Thyroid gland (tissue), 4 donors: Measurements from ENCODE around the gene NGB. TPM values are rescaled to one million over a fixed set of nuclear protein-coding genes. Genes with fewer than 3 reads are reported as not detected.
"Not testable (repeated sequence)": the region's sequence is repeated elsewhere in the genome, so short reads cannot be mapped to it uniquely, and the experiment has no call there.

Source experiments
- DNase-seq, 2 donors: peaks; one replicate each; pipeline ENCODE4 v3.0.0-alpha.2; 2019
- H3K27ac ChIP-seq, 3 donors: fragments of 200-600 bp; sonication (generic); 1 replicate in 2 of 3; 2 replicates in 1 of 3; pipeline ENCODE4 v1.5.1; 2016 to 2019; ENCODE audit warnings: mild to moderate bottlenecking in 1 of 3, moderate library complexity in 1 of 3
- H3K27me3 ChIP-seq: fragments of 200-600 bp; sonication (generic); one replicate; pipeline ENCODE4 v1.5.1; 2019
- H3K36me3 ChIP-seq, 2 donors: fragments of 200-600 bp; sonication (generic); one replicate each; pipeline ENCODE4 v1.5.1; 2016 to 2019
- H3K4me1 ChIP-seq, 2 donors: fragments of 200-600 bp; sonication (generic); one replicate each; pipeline ENCODE4 v1.5.1; 2017 to 2019
- H3K4me3 ChIP-seq, 3 donors: fragments of 200-600 bp; sonication (generic); replicated peaks in 1 of 3; 1 replicate in 2 of 3; 2 replicates in 1 of 3; pipeline ENCODE4 v1.5.1; 2016; ENCODE audit warnings: mild to moderate bottlenecking in 1 of 3
- H3K9me3 ChIP-seq: fragments of 200-600 bp; sonication (generic); one replicate; pipeline ENCODE4 v1.5.1; 2017
- CTCF ChIP-seq, 6 experiments: fragments of 200-600 bp in 3 of 6; fragments of 450-650 bp in 3 of 6; sonication (generic) in 3 of 6; IDR thresholded peaks; one replicate each; pipeline ENCODE4 v1.5.1; 2016 to 2019; ENCODE audit warnings: antibody characterized with exemption in 6 of 6, mild to moderate bottlenecking in 2 of 6, inconsistent platforms in 1 of 6, moderate library complexity in 1 of 6
- POLR2A ChIP-seq, 2 donors: fragments of 450-650 bp; IDR thresholded peaks; one replicate each; pipeline ENCODE4 v1.6.1; 2017; ENCODE audit warnings: antibody characterized with exemption in 2 of 2, mild to moderate bottlenecking in 2 of 2, moderate library complexity in 1 of 2
- WGBS, 2 donors: methylation state at CpG; one replicate each; pipeline ENCODE4 v1.1.5; 2017; 5-methylcytosine and 5-hydroxymethylcytosine counted together
- intact Hi-C: fragments of 100-400 bp; cut with DNase I; formaldehyde crosslinking; loops from one replicate; pipeline ENCODE4 v1.15.1; 2023
- total RNA-seq, 4 donors: library from RNA; depleted of rRNA; stranded (reverse); fragments of >200 nt; gene quantifications; one replicate each; pipeline ENCODE4 v1.2.3, GENCODE V29; 2016

NGB gene
- total RNA-seq, 4 donors from 2014 or later: not detected

DNA sequence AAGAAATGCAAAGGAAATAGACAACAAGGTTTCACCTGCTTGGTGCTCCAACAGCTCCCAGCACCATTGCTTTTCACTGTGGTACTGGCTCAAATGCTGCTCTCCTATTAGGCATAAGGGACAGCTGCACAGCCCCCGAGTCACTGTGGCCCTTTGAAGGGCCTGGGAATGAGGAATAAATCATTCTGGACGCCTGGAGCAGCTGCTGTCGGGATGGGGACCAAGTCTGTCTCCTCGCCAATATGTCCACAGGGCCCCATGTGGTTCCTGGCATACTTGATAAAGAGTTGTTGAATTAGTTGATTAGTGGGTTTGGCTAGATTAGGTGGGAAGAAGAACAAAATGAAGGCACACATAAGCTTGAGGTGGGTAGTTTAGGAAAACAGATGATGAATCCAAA lies 13.1 kb upstream of the NGB start:
- H3K4me3 ChIP-seq: no peak overlapping the region
- intact Hi-C loops: no loop called here
- H3K36me3 ChIP-seq: peaks cover 64 to 70% of the 10 kb centered on the region in 2 donors
- no peak for DNase-seq
- TF ChIP-seq POLR2A (IDR thresholded peaks at IDR 0.05) (no peak), CTCF (IDR thresholded peaks at IDR 0.05) (no peak)
- H3K4me1 ChIP-seq: no peaks in the 10 kb centered on the region
- no peak overlapping the region for H3K27ac ChIP-seq
- WGBS, 2 donors: 82 to 88% methylated on average over 4 of the region's 4 CpGs
- no peaks in the 10 kb centered on the region for H3K27me3 ChIP-seq
- no peaks in the 10 kb centered on the region for H3K9me3 ChIP-seq

GRCh38 chr14:77281852-77282410 lies 10.9 kb upstream of the NGB start:
- no peak for DNase-seq
- intact Hi-C loops: no loop called here
- Histone ChIP-seq H3K27ac (no peak overlapping the region), H3K4me1 (no peaks in the 10 kb centered on the region), H3K36me3 (peaks cover 77 to 78% of the 10 kb centered on the region in 2 donors), H3K4me3 (no peak overlapping the region), H3K27me3 (no peaks in the 10 kb centered on the region), H3K9me3 (no peaks in the 10 kb centered on the region)
- WGBS, 2 donors: 94 to 97% methylated on average over 6 of the region's 6 CpGs
- TF ChIP-seq POLR2A (IDR thresholded peaks at IDR 0.05) (no peak), CTCF (IDR thresholded peaks at IDR 0.05) (no peak)

- H3K9me3 ChIP-seq, DNase-seq, intact Hi-C loops, H3K27me3 ChIP-seq, H3K4me1 ChIP-seq, H3K27ac ChIP-seq, H3K4me3 ChIP-seq: not testable (repeated sequence)
- peaks cover 69 to 75% of the 10 kb centered on the region in 2 donors for H3K36me3 ChIP-seq
- 99% methylated on average over 4 of the region's 4 CpGs for WGBS, 2 donors
Measured at GRCh38 chr14:77280921-77281320, 9.9 kb upstream of the NGB start.

DNA sequence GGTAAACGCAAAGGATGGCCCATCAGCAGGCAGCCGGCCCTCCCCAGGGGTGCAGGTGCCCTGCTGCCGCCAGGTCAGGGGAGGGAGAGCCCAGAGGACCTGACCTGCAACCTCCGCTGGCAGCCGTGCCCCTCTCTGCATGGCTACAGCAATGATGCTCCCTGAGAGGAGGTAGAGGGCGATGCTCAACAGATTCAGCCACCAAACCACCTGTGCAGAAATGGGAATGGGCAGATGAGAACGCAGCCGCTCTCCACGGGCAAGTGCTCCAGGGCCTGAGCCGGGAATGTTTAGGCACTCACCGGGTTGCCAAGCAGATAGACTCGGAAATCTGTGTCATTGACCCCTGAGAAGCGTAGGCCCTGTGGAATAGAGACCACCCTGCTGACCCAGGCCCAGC lies 8.7 kb upstream of the NGB start:
- DNase-seq: no peak
- no peak overlapping the region for H3K4me3 ChIP-seq
- no peaks in the 10 kb centered on the region for H3K27me3 ChIP-seq
- H3K4me1 ChIP-seq: no peaks in the 10 kb centered on the region
- H3K36me3 ChIP-seq: peaks cover 60 to 63% of the 10 kb centered on the region in 2 donors
- 89 to 91% methylated on average over 11 to 12 of the region's 13 CpGs for WGBS, 2 donors
- no peaks in the 10 kb centered on the region for H3K9me3 ChIP-seq
- TF ChIP-seq CTCF (IDR thresholded peaks at IDR 0.05): no peak
- no peak for TF ChIP-seq POLR2A (IDR thresholded peaks at IDR 0.05)
- intact Hi-C loops: no loop called here
- H3K27ac ChIP-seq: no peak overlapping the region

DNA sequence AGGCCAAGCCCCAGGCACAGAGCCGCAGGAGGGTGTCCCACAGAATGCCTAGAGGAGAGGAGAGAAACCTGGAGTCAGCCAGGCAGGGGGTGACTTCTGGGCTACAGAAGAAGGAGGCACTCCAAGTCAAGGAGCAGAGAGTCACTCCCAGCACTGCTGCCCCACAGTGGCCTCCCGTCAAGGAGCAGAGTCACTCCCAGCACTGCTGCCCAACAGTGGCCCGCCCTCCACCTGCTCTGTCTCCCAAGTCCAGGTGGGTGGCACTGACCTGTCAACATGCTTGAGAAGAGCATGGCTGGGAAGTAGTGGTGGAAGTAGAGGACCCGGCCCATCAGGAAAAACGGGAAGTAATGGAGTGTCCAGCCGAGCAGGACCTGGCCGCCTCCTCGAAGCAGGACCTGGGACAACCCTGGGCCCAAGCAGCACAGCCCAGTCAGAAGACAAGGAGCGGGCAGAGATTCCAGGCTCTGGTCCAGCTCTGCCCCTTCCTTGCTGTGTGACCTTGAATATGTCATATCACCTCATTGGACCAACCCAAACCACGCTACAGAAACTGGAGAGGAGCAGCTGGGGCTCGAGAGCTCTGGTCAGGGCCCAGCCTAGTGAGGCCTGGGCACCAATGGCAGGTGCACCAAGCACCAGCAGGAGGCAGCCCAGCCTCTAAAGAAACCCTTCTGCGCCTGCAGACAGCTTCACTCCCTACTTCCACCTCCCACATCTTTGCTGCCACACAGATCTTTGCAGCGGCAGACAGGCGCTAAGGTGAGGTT lies 7.6 kb upstream of the NGB start:
- 93 to 96% methylated on average over 12 to 14 of the region's 14 CpGs for WGBS, 2 donors
- Histone ChIP-seq H3K4me3 (no peak overlapping the region), H3K36me3 (peaks cover 50 to 53% of the 10 kb centered on the region in 2 donors), H3K27me3 (no peaks in the 10 kb centered on the region), H3K27ac (no peak overlapping the region), H3K4me1 (no peaks in the 10 kb centered on the region), H3K9me3 (no peaks in the 10 kb centered on the region)
- intact Hi-C loops: no loop called here
- DNase-seq: no peak
- TF ChIP-seq CTCF (IDR thresholded peaks at IDR 0.05): no peak
- no peak for TF ChIP-seq POLR2A (IDR thresholded peaks at IDR 0.05)
